Effector memory CD4-positive, alpha-beta T cell (primary cell): ENCODE measurements around the gene PPP1CB.

ENCODE experiments used
- DNase-seq, 3 donors: peaks; one replicate each; pipeline ENCODE4 v3.0.0-alpha.2; 2020
- H3K27ac ChIP-seq: 2 replicates; pipeline ENCODE4 v1.7.0; 2013; ENCODE audit warnings: mild to moderate bottlenecking, low read length, moderate library complexity; ENCODE audit not compliant: insufficient read depth, poor library complexity, severe bottlenecking
- H3K27me3 ChIP-seq: replicated peaks from 2 replicates; pipeline ENCODE4 v1.7.0; 2013; ENCODE audit warnings: mild to moderate bottlenecking, low read length; ENCODE audit not compliant: insufficient read depth, control insufficient read depth, poor library complexity, severe bottlenecking
- H3K36me3 ChIP-seq: 2 replicates; pipeline ENCODE4 v1.7.0; 2013; ENCODE audit warnings: mild to moderate bottlenecking, low read length, moderate library complexity; ENCODE audit not compliant: control insufficient read depth, insufficient read depth
- H3K4me1 ChIP-seq: 2 replicates; pipeline ENCODE4 v1.7.0; 2013; ENCODE audit warnings: low read length, mild to moderate bottlenecking; ENCODE audit not compliant: control insufficient read depth, insufficient read depth, poor library complexity, severe bottlenecking
- H3K4me3 ChIP-seq: 2 replicates; pipeline ENCODE4 v1.7.0; 2013; ENCODE audit warnings: low read length, low read depth, mild to moderate bottlenecking; ENCODE audit not compliant: insufficient read depth, poor library complexity, severe bottlenecking
- H3K9me3 ChIP-seq: 2 replicates; pipeline ENCODE4 v1.7.0; 2013; ENCODE audit warnings: mild to moderate bottlenecking, low read length, moderate library complexity; ENCODE audit not compliant: control insufficient read depth

The PPP1CB gene

DNA sequence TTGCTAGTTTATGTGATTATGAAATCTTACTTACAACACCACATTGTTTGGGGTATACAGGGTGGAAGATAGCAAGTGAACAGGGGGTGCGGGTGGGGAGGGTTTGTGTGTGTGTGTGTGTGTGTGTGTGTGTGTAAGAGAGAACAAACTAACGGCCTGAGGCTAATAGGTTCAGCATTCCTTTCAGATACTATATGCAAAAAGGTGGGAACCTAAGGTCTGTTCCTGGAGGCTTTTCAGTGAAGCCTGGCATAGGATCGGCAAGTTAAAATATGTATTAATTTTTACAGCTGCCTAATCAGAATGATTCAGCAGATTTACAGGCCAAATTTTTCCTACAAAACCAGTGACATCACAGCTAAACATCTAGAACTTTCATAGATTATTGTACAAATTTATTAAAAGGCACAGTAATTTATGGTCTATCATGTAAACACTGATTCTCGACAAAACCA is 51.4 kb downstream of the PPP1CB start:
- no peak for DNase-seq
- no peak overlapping the region for H3K27ac ChIP-seq
- no peaks in the 10 kb centered on the region for H3K9me3 ChIP-seq
- H3K27me3 ChIP-seq = no peaks in the 10 kb centered on the region
- H3K4me3 ChIP-seq = no peak overlapping the region
- peaks cover 27% of the 10 kb centered on the region for H3K36me3 ChIP-seq
- no peaks in the 10 kb centered on the region for H3K4me1 ChIP-seq

- Histone ChIP-seq H3K27me3 (no peaks in the 10 kb centered on the region), H3K4me3 (peak overlapping the region; percentile 49), H3K36me3 (no peaks in the 10 kb centered on the region), H3K27ac (peak overlapping the region; percentile 58), H3K9me3 (no peaks in the 10 kb centered on the region), H3K4me1 (no peaks in the 10 kb centered on the region)
- no peak for DNase-seq
These were observed 58.3 kb downstream of the PPP1CB start for GRCh38 chr2:28809927-28810326.

DNA sequence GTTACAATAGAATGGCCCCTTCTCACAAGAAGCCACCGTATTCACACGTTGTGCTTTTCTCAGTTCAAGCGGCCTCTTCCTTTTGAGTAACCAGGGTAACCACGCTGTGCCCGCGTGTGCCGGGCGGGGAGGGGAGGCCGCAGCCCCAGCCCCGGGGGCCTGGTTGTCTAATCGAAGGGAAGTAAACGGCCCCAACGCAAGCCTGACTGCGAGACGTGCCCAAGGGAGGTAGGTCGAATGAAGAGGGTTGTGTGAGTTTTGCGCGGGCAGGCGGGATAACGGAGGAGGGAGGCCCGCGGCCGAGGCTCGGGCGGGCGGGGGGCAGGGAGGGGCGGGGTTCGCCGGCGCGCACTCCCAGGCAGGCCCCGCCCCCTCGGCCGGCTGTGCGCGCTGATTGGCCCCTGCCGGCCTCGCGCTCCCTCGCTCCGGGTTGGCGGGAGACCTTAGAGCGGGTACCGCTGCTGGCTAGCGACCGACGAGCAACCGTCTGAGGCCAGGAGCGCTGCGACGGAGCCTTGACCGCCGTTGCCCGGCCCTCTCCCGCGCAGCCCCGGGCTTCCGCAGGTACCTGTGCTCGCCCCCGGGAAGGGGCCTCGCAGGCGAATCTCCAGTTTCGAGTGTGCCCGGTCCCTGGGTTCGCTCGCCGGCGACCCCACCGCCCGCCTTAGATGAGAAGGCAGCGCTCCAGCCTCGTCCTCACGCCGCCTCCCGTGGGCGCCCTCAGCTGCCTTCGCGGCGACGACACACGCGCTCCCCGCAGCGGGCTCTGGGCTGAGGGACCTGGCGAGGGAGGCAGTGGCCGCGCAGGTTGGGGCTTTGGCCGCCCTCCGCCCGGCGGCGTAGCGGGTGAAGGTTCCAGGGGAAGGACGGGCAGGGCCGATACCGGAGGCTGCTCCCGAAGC is 59.0 kb downstream of the PPP1CB start, which contains the start of gene SPDYA:
Gene SPDYA, plus strand, starts transcription at position 451 of the 902 bp plus-strand sequence. CDS start 5,181 bp downstream, outside the sequence.
- no peaks in the 10 kb centered on the region for H3K36me3 ChIP-seq
- H3K9me3 ChIP-seq = no peaks in the 10 kb centered on the region
- DNase-seq = peak; percentile 64 to 79 (median 70)
- no peaks in the 10 kb centered on the region for H3K27me3 ChIP-seq
- H3K4me1 ChIP-seq = no peaks in the 10 kb centered on the region
- peak within 1 kb of the TSS; percentile 58 for H3K27ac ChIP-seq
- peak within 1 kb of the TSS; percentile 49 for H3K4me3 ChIP-seq

GRCh38 chr2:28818053-28818452 is 66.4 kb downstream of the PPP1CB start:
- H3K4me3 ChIP-seq = no peak overlapping the region
- no peaks in the 10 kb centered on the region for H3K36me3 ChIP-seq
- no peak overlapping the region for H3K27ac ChIP-seq
- no peak for DNase-seq
- H3K9me3 ChIP-seq = no peaks in the 10 kb centered on the region
- no peaks in the 10 kb centered on the region for H3K27me3 ChIP-seq
- no peaks in the 10 kb centered on the region for H3K4me1 ChIP-seq

GRCh38 chr2:28821295-28821958 is 69.8 kb downstream of the PPP1CB start:
- Histone ChIP-seq H3K36me3 (no peaks in the 10 kb centered on the region), H3K4me1 (no peaks in the 10 kb centered on the region), H3K4me3 (no peak overlapping the region), H3K9me3 (no peaks in the 10 kb centered on the region), H3K27ac (no peak overlapping the region), H3K27me3 (no peaks in the 10 kb centered on the region)
- DNase-seq = peak in 2 of 3 donors; percentile 6 to 31

- Histone ChIP-seq H3K9me3 (no peaks in the 10 kb centered on the region), H3K27me3 (no peaks in the 10 kb centered on the region), H3K4me3 (no peak overlapping the region), H3K4me1 (no peaks in the 10 kb centered on the region), H3K27ac (no peak overlapping the region), H3K36me3 (no peaks in the 10 kb centered on the region)
- no peak for DNase-seq
These were observed 70.4 kb downstream of the PPP1CB start for GRCh38 chr2:28822036-28822435.

GRCh38 chr2:28824207-28824606 is 72.6 kb downstream of the PPP1CB start:
- no peak for DNase-seq
- Histone ChIP-seq H3K9me3 (no peaks in the 10 kb centered on the region), H3K4me1 (no peaks in the 10 kb centered on the region), H3K4me3 (no peak overlapping the region), H3K36me3 (no peaks in the 10 kb centered on the region), H3K27ac (no peak overlapping the region), H3K27me3 (no peaks in the 10 kb centered on the region)

DNA sequence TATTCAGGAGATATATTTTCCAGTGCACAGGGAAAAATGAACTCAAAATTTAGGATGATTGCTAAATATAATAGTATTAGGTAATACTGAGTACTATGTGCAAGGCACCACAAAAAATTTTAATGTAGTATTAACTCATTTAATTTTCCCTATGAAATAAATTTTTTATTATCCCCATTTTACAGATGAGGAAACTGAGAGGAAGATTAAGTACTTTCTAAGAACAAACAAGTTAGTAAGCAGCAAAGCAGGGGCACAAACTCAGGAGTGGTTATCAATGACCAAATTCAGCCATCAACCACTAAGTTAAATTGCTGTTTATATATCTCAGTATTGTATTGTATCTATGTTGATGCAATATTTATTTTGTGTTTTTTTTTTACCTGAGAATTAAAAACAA is 73.2 kb downstream of the PPP1CB start:
- H3K4me3 ChIP-seq = no peak overlapping the region
- no peaks in the 10 kb centered on the region for H3K36me3 ChIP-seq
- H3K4me1 ChIP-seq = no peaks in the 10 kb centered on the region
- H3K27ac ChIP-seq = no peak overlapping the region
- no peak for DNase-seq
- no peaks in the 10 kb centered on the region for H3K27me3 ChIP-seq
- no peaks in the 10 kb centered on the region for H3K9me3 ChIP-seq

- Histone ChIP-seq H3K27ac (no peak overlapping the region), H3K36me3 (no peaks in the 10 kb centered on the region), H3K4me1 (no peaks in the 10 kb centered on the region), H3K4me3 (no peak overlapping the region), H3K9me3 (no peaks in the 10 kb centered on the region), H3K27me3 (no peaks in the 10 kb centered on the region)
- DNase-seq = no peak
These were observed 76.8 kb downstream of the PPP1CB start for GRCh38 chr2:28828382-28828781.
